K562 (cell line): ENCODE data around the gene MAP3K19. TPM values are rescaled to one million over a fixed set of nuclear protein-coding genes. Genes with fewer than 3 reads are reported as not detected.

Experiments
- BACH1 ChIP-seq: fragments of 200-800 bp; sonication (Bioruptor generic); IDR thresholded peaks from 2 replicates; pipeline ENCODE4 v1.6.1; 2016; ENCODE audit warnings: missing genetic modification characterization, missing compliant biosample characterization
- C11orf30 ChIP-seq: fragments of 450-650 bp; IDR thresholded peaks from 2 replicates; pipeline ENCODE4 v1.6.1; 2016; ENCODE audit warnings: low read depth, mild to moderate bottlenecking
- CLOCK ChIP-seq: fragments of 250-450 bp; sonication (Bioruptor Pico); IDR thresholded peaks from 2 replicates; pipeline ENCODE4 v1.4.0; 2020; ENCODE audit warnings: mild to moderate bottlenecking, moderate library complexity, borderline replicate concordance
- CREBBP ChIP-seq: IDR thresholded peaks from one replicate; pipeline ENCODE4 v1.6.1; 2012; ENCODE audit warnings: low read depth, mild to moderate bottlenecking, control low read depth, inconsistent platforms, low read length
- MAFG ChIP-seq: fragments of 450-650 bp; conservative IDR thresholded peaks from 2 replicates; pipeline ENCODE4 v1.6.1; 2016; ENCODE audit warnings: missing genetic modification characterization, missing compliant biosample characterization
- MTF1 ChIP-seq: fragments of 250-450 bp; sonication (Bioruptor Pico); IDR thresholded peaks from 2 replicates; pipeline ENCODE4 v1.9.0; 2021; ENCODE audit warnings: moderate library complexity, mild to moderate bottlenecking, inconsistent platforms, borderline replicate concordance
- NCOA1 ChIP-seq: fragments of 450-650 bp; IDR thresholded peaks from 2 replicates; pipeline ENCODE4 v1.6.1; 2016; ENCODE audit warnings: low read depth
- POLR3A ChIP-seq: IDR thresholded peaks from 2 replicates; pipeline ENCODE4 v1.6.1; 2011; ENCODE audit warnings: borderline replicate concordance, mild to moderate bottlenecking, moderate library complexity; ENCODE audit not compliant: insufficient read length, insufficient read depth; ENCODE audit errors: extremely low read depth
- PREB ChIP-seq: sonication (generic); formaldehyde crosslinking; IDR thresholded peaks from 2 replicates; pipeline ENCODE4 v1.8.1; 2023; ENCODE audit warnings: mild to moderate bottlenecking, missing genetic modification reagents
- PRPF4 ChIP-seq: fragments of 200-400 bp; formaldehyde crosslinking; IDR thresholded peaks from one replicate; pipeline ENCODE4 v1.6.1; 2017; ENCODE audit warnings: low read length, low read depth, mild to moderate bottlenecking; ENCODE audit not compliant: insufficient read depth, poor library complexity, severe bottlenecking
- SUPT5H ChIP-seq: fragments of 450-650 bp; IDR thresholded peaks from 2 replicates; pipeline ENCODE4 v1.6.1; 2016
- TCF7 ChIP-seq: sonication (generic); IDR thresholded peaks from 2 replicates; pipeline ENCODE4 v1.6.1; 2016; ENCODE audit warnings: antibody characterized with exemption, borderline replicate concordance
- ZBTB5 ChIP-seq: fragments of 450-650 bp; IDR thresholded peaks from 2 replicates; pipeline ENCODE4 v1.6.1; 2017; ENCODE audit warnings: antibody characterized with exemption
- ZNF785 ChIP-seq: fragments of 250-450 bp; sonication (Bioruptor Pico); IDR thresholded peaks from 2 replicates; pipeline ENCODE4 v1.4.0; 2020; ENCODE audit warnings: mild to moderate bottlenecking
- polyA plus RNA-seq, 8 experiments: library from polyadenylated mRNA; depleted of rRNA in 4 of 8; stranded (reverse) in 5 of 8; unstranded in 3 of 8; fragments of >200 nt; fragmentation: Nextera tagmentation in 2 of 8; fragmentation: Illumina TruSeq in 1 of 8; extraction: Ambion mirVana in 2 of 8; extraction: Trizol in 1 of 8; gene quantifications; 2 replicates each; pipeline versions ENCODE4 v1.2.1 to v1.2.3, GENCODE V29; 2011 to 2014; ENCODE audit warnings: inconsistent platforms in 1 of 8, missing spikeins in 1 of 8
- total RNA-seq, 7 experiments: library from RNA; depleted of rRNA in 6 of 7; stranded (reverse); fragments of >200 nt in 6 of 7; fragmentation: Illumina TruSeq in 2 of 7; extraction: Trizol in 2 of 7; gene quantifications; 2 replicates each; pipeline versions ENCODE4 v1.2.1 to v1.2.3, GENCODE V29; 2011 to 2021; ENCODE audit warnings: low replicate concordance in 1 of 7

Gene MAP3K19
- total and polyA plus RNA-seq, 9 of the 15 experiments (the other 6 are each of a cell fraction or from before 2014, with no cell fraction given): 0.29 TPM; not detected in 8

GRCh38 chr2:135009339-135009738 is 37.9 kb downstream of the MAP3K19 start (continued):
- no peak for TF ChIP-seq PREB (CRISPR knock-in tag)
- no peak for TF ChIP-seq PRPF4
- TF ChIP-seq C11orf30: peak; percentile 53; the same call in 1 of the 2 replicates
- TF ChIP-seq ZNF785 (CRISPR knock-in tag): no peak
- TF ChIP-seq NCOA1: no peak
- TF ChIP-seq CREBBP: no peak
- TF ChIP-seq CLOCK (CRISPR knock-in tag): no peak
- TF ChIP-seq MTF1 (CRISPR knock-in tag): no peak
- TF ChIP-seq TCF7: no peak
- TF ChIP-seq SUPT5H: no peak
- no peak for TF ChIP-seq ZBTB5
- 0 out of 2 replicates have a peak, but pooled peaks have one; percentile 26 for TF ChIP-seq MAFG
- no peak for TF ChIP-seq POLR3A
- TF ChIP-seq BACH1: no peak
